D721Med (cell line): ENCODE results near the gene SAG.

Source experiments
- DNase-seq: peaks from one replicate; pipeline ENCODE4 v3.0.0; 2011; ENCODE audit warnings: low spot score; ENCODE audit not compliant: insufficient read length
- FAIRE-seq: peaks from 2 replicates; lab custom pipeline; 2011; peaks lifted over from hg19 to GRCh38; lab: Jason Lieb, UNC
- CTCF ChIP-seq: IDR thresholded peaks from 2 replicates; pipeline ENCODE4 v1.5.1; 2012; ENCODE audit warnings: mild to moderate bottlenecking, control low read depth; ENCODE audit not compliant: insufficient read depth; ENCODE audit errors: missing control alignments

SAG gene

GRCh38 chr2:233358947-233359346 lies 51.3 kb downstream of the SAG start:
- FAIRE-seq = no peak
- TF ChIP-seq CTCF = no peak
- DNase-seq = no peak

- DNase-seq (no peak), FAIRE-seq (no peak)
- no peak for TF ChIP-seq CTCF
Observed at GRCh38 chr2:233359823-233360222, 52.2 kb downstream of the SAG start.

GRCh38 chr2:233360771-233361176 lies 53.2 kb downstream of the SAG start:
- TF ChIP-seq CTCF = no peak
- DNase-seq = no peak
- no peak for FAIRE-seq

GRCh38 chr2:233361297-233361696 lies 53.7 kb downstream of the SAG start:
- no peak for TF ChIP-seq CTCF
- FAIRE-seq (peak; percentile 46), DNase-seq (no peak)

- TF ChIP-seq CTCF = no peak
- no peak for DNase-seq
- FAIRE-seq = no peak
Observed at GRCh38 chr2:233362742-233363141, 55.1 kb downstream of the SAG start.

GRCh38 chr2:233363744-233364235 lies 56.2 kb downstream of the SAG start:
- TF ChIP-seq CTCF = no peak
- DNase-seq = no peak
- FAIRE-seq = no peak

- no peak for DNase-seq
- FAIRE-seq = no peak
- TF ChIP-seq CTCF = no peak
Observed at GRCh38 chr2:233365861-233366520, 58.4 kb downstream of the SAG start.
